Fibroblast of lung (primary cell): ENCODE measurements around the gene PIK3R6.

Experiments
- EZH2 ChIP-seq: IDR thresholded peaks from 2 replicates; pipeline ENCODE4 v1.5.1; 2012; ENCODE audit warnings: low read length, control low read depth, mild to moderate bottlenecking; ENCODE audit errors: missing control alignments
- TF ChIP-seq, protein P1 (sequence below), 2 donors: IDR thresholded peaks in 1 of 2; conservative IDR thresholded peaks in 1 of 2; 1 replicate in 1 of 2; 2 replicates in 1 of 2; pipeline ENCODE4 v1.5.1; 2011 to 2012; ENCODE audit warnings: low read length in 2 of 2, control low read depth in 1 of 2, inconsistent platforms in 1 of 2, low read depth in 1 of 2, mild to moderate bottlenecking in 1 of 2

DNA sequence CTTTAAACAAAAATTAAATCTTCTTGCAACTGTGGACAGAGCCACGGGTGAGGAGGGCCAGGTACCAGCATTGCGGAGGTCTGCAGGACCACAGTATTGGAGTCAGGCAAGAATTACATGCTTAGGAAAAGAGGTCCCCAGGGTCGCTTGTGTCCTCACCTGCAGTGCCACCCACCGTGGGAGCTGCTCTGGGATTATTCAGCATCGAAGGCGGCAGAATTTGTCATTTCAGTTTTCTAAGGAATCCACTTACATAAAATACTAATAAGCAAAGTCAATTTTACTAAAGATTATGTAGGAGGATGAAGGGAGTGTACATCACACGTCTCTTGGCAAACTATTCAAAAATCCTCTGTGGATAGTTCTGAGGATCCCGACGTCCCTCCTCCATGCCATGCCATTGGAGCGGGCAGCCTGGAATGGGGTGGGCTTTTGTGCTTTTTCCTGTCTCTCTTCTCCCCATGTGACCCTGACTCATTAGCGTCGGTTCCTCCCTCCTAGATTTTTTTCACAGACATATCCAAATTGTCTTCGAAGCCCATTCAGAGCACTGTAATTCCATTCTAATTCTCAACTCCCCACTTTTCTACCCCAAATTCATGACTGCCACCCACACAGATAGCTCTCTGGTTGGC lies 3.0 kb upstream of the PIK3R6 start:
- TF ChIP-seq, protein P1, sequence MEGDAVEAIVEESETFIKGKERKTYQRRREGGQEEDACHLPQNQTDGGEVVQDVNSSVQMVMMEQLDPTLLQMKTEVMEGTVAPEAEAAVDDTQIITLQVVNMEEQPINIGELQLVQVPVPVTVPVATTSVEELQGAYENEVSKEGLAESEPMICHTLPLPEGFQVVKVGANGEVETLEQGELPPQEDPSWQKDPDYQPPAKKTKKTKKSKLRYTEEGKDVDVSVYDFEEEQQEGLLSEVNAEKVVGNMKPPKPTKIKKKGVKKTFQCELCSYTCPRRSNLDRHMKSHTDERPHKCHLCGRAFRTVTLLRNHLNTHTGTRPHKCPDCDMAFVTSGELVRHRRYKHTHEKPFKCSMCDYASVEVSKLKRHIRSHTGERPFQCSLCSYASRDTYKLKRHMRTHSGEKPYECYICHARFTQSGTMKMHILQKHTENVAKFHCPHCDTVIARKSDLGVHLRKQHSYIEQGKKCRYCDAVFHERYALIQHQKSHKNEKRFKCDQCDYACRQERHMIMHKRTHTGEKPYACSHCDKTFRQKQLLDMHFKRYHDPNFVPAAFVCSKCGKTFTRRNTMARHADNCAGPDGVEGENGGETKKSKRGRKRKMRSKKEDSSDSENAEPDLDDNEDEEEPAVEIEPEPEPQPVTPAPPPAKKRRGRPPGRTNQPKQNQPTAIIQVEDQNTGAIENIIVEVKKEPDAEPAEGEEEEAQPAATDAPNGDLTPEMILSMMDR (conservative IDR thresholded peaks at IDR 0.05 in 1 of 2, IDR thresholded peaks at IDR 0.05 in 1 of 2; ENCODE audit: low read depth in 1 of 2, low read length in 2 of 2), result no peak
- no peak for TF ChIP-seq EZH2
